Bronchial epithelial cell (primary cell): Measurements from ENCODE around the gene USP48. TPM values are rescaled to one million over a fixed set of nuclear protein-coding genes. Genes with fewer than 3 reads are reported as not detected.
A peak's percentile ranks its signal among the peaks of the same experiment; 100 is the strongest.
"Not testable (repeated sequence)": the region's sequence is repeated elsewhere in the genome, so short reads cannot be mapped to it uniquely, and the experiment has no call there.

Experiments used
- DNase-seq: peaks from one replicate; pipeline ENCODE4 v3.0.0-alpha.2; 2010; ENCODE audit warnings: low read depth
- FAIRE-seq: peaks from 2 replicates; lab custom pipeline; 2011; peaks lifted over from hg19 to GRCh38; lab: Jason Lieb, UNC
- H3K27me3 ChIP-seq: 2 replicates; pipeline ENCODE4 v1.5.1; 2011; ENCODE audit warnings: low read length; ENCODE audit not compliant: control insufficient read depth, insufficient read depth
- H3K36me3 ChIP-seq: 2 replicates; pipeline ENCODE4 v1.5.1; 2011; ENCODE audit warnings: low read length; ENCODE audit not compliant: control insufficient read depth, insufficient read depth
- H3K4me3 ChIP-seq: 2 replicates; pipeline ENCODE4 v1.5.1; 2011; ENCODE audit warnings: mild to moderate bottlenecking, low read depth, low read length, control low read depth
- CTCF ChIP-seq: IDR thresholded peaks from 2 replicates; pipeline ENCODE4 v1.5.1; 2011; ENCODE audit warnings: mild to moderate bottlenecking, moderate library complexity, low read length, control low read depth, inconsistent platforms; ENCODE audit not compliant: insufficient read depth, severe bottlenecking
- total RNA-seq: library from RNA; depleted of rRNA; stranded (reverse); fragments of >200 nt; gene quantifications from 2 replicates; pipeline ENCODE4 v1.2.1, GENCODE V29; 2014

The USP48 gene
- total RNA-seq, 1 donor from 2014 or later: 23.4 TPM

- Histone ChIP-seq H3K36me3 (no peaks in the 10 kb centered on the region), H3K27me3 (no peaks in the 10 kb centered on the region), H3K4me3 (no peak overlapping the region)
- TF ChIP-seq CTCF: no peak
- FAIRE-seq (no peak), DNase-seq (no peak)
Observed at GRCh38 chr1:21793104-21793503, 10.2 kb upstream of the USP48 start.

GRCh38 chr1:21786640-21787039 lies 3.7 kb upstream of the USP48 start:
- TF ChIP-seq CTCF: no peak
- DNase-seq (no peak), FAIRE-seq (no peak)
- Histone ChIP-seq H3K36me3 (no peaks in the 10 kb centered on the region), H3K4me3 (no peak overlapping the region), H3K27me3 (no peaks in the 10 kb centered on the region)

GRCh38 chr1:21785764-21786163 lies 2.8 kb upstream of the USP48 start:
- H3K27me3 ChIP-seq, DNase-seq, H3K4me3 ChIP-seq, H3K36me3 ChIP-seq, FAIRE-seq: not testable (repeated sequence)

GRCh38 chr1:21783679-21784603 lies 992 bp upstream of the USP48 start:
- FAIRE-seq (no peak), DNase-seq (no peak)
- no peak for TF ChIP-seq CTCF
- Histone ChIP-seq H3K4me3 (peak overlapping the region; percentile 68), H3K36me3 (no peaks in the 10 kb centered on the region), H3K27me3 (no peaks in the 10 kb centered on the region)

GRCh38 chr1:21782349-21782867 lies 541 bp downstream of the USP48 start:
- FAIRE-seq (no peak), DNase-seq (peak; percentile 59)
- no peaks in the 10 kb centered on the region for H3K36me3 ChIP-seq
- peak overlapping the region; percentile 68 for H3K4me3 ChIP-seq
- H3K27me3 ChIP-seq: no peaks in the 10 kb centered on the region
- peak; percentile 47 for TF ChIP-seq CTCF

- DNase-seq (peak; percentile 37), FAIRE-seq (no peak)
- Histone ChIP-seq H3K4me3 (peak overlapping the region; percentile 68), H3K36me3 (no peaks in the 10 kb centered on the region), H3K27me3 (no peaks in the 10 kb centered on the region)
- TF ChIP-seq CTCF: no peak
Observed at GRCh38 chr1:21781815-21782348, 1.1 kb downstream of the USP48 start.
